Measurements from ENCODE around the gene CDIP1.

GRCh38 chr16:4523686-4524085 is 14.9 kb downstream of the CDIP1 start:
- TF ChIP-seq ZNF140 (CRISPR knock-in tag; IDR thresholded peaks at IDR 0.05) (no peak), L3MBTL2 (IDR thresholded peaks at IDR 0.05) (no peak)
